ENCODE data around the gene ANXA6. TPM values are rescaled to one million over a fixed set of nuclear protein-coding genes. Genes with fewer than 3 reads are reported as not detected.
A peak's percentile ranks its signal among the peaks of the same experiment; 100 is the strongest.

ANXA6 gene
- total and polyA plus RNA-seq, 2 of the 4 experiments (the other 2 are of a cell fraction): 355 to 610 TPM

DNA sequence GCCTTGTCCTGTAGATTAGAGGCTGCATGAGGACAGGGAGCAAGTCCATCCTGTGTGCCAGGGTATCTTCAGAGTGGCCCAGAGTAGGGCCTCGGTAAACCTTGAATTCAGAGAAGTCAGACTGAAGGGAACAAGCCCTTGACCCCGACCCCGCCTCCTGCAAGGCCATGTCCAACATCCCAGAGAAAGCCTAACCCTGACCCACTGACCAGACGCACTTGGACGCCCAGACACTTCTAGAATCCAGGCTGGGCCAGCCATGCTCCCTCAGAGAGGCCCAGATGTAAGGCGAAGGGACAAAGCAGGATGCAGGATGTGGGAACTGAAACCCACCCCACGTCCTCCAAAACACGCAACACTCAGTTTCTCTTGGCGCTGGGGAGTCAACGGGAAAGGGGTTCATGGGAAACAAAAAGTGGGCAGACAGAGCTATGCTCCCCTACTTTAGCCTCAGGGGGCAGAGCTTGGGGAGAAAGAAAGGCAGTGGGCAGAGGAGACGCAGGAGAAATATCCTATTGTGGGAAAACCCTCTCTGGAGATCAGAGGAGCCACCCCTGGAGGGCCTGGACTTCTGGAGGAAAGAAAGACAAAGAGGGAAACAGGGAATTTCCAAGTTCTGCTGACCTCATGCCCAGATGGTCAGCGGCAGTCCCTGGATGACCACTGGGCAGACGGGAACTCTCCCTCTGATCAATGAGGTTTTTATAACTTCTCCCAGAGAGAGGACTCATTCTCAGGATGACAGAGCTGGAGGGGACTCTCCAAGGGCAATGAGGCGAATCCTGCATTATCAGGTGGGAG is 89.7 kb downstream of the ANXA6 start:
- Histone ChIP-seq H3K4ac (ENCODE audit: low read depth, low read length) (peak overlapping the region; percentile 38), H3K9ac (ENCODE audit: low read depth, low read length) (no peak overlapping the region), H4K8ac (ENCODE audit: low read depth in 2 of 2, low read length in 2 of 2) (peak overlapping the region in 1 of 2 experiments; percentile 20; a peak in 1 of 4 replicates), H3K14ac (replicated peaks; ENCODE audit: low read depth, low read length) (peak overlapping the region; percentile 30), H2BK20ac (ENCODE audit: low read depth, low read length) (peak overlapping the region; percentile 3; the same call in 1 of the 2 replicates), H2BK5ac (ENCODE audit: low read depth, low read length, poor library complexity, severe bottlenecking) (no peak overlapping the region), H3K79me1 (ENCODE audit: low read depth in 1 of 2, low read length in 2 of 2) (peaks cover 53 to 94% of the 10 kb centered on the region in 2 experiments), H3K4me1 (ENCODE audit: control insufficient read depth, insufficient read depth, low read length) (peaks cover 52% of the 10 kb centered on the region), H3K18ac (ENCODE audit: low read depth, low read length) (no peak overlapping the region), H3K4me3 (ENCODE audit: insufficient read depth, low read depth, low read length) (no peak overlapping the region), H3K23ac (ENCODE audit: low read depth, low read length) (no peak overlapping the region), H3K27ac (ENCODE audit: insufficient read depth, low read length) (no peak overlapping the region), H2AFZ (replicated peaks; ENCODE audit: low read length, poor library complexity) (no peak overlapping the region), H3K56ac (ENCODE audit: extremely low read depth, insufficient read depth, low read length) (no peak overlapping the region), H2AK5ac (ENCODE audit: low read depth, low read length) (peak overlapping the region; percentile 91; the same call in 1 of the 2 replicates), H4K20me1 (ENCODE audit: insufficient read depth, low read length) (peaks cover 62% of the 10 kb centered on the region), H2BK15ac (ENCODE audit: low read depth, low read length) (peak overlapping the region; percentile 12; the same call in 1 of the 3 replicates), H4K91ac (ENCODE audit: insufficient read depth, low read depth, low read length) (peak overlapping the region; percentile 16; the same call in 1 of the 2 replicates), H3K36me3 (ENCODE audit: control insufficient read depth, insufficient read depth, low read length) (peaks cover 9% of the 10 kb centered on the region), H3K27me3 (ENCODE audit: control insufficient read depth, insufficient read depth, low read length) (no peaks in the 10 kb centered on the region), H3K9me3 (ENCODE audit: control insufficient read depth, insufficient read depth, low read length) (no peaks in the 10 kb centered on the region), H3K9me1 (ENCODE audit: insufficient read depth, low read length) (peaks cover 65% of the 10 kb centered on the region), H4K5ac (ENCODE audit: low read depth, low read length) (no peak overlapping the region), H3K4me2 (ENCODE audit: low read depth, low read length) (no peak overlapping the region), H2AK9ac (replicated peaks; ENCODE audit: low read depth, low read length, poor library complexity) (peak overlapping the region; percentile 37), H2BK120ac (ENCODE audit: low read depth, low read length) (peak overlapping the region; percentile 47; the same call in 1 of the 2 replicates)
- DNase-seq (peak; percentile 53), ATAC-seq (ENCODE audit: low read depth) (no peak)
- intact Hi-C loops (cut with micrococcal nuclease): no loop called here
- ChIA-PET CTCF (no interaction called here), POLR2A (ENCODE audit: unreplicated experiment) (no interaction called here)
- dilution Hi-C loops (cut with HindIII; ENCODE audit: low sequenced_read_pairs, unreplicated experiment): no loop called here
- TF ChIP-seq MAZ (IDR thresholded peaks at IDR 0.05; ENCODE audit: borderline replicate concordance, low read depth, low read length): no peak
- no peak for TF ChIP-seq BHLHE40 (IDR thresholded peaks at IDR 0.05; ENCODE audit: low read depth, low read length)
- TF ChIP-seq, protein P1, sequence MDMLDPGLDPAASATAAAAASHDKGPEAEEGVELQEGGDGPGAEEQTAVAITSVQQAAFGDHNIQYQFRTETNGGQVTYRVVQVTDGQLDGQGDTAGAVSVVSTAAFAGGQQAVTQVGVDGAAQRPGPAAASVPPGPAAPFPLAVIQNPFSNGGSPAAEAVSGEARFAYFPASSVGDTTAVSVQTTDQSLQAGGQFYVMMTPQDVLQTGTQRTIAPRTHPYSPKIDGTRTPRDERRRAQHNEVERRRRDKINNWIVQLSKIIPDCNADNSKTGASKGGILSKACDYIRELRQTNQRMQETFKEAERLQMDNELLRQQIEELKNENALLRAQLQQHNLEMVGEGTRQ (IDR thresholded peaks at IDR 0.05; ENCODE audit: low read depth, low read length): no peak
- TF ChIP-seq RCOR1 (IDR thresholded peaks at IDR 0.05; ENCODE audit: insufficient replicate concordance, low read length): no peak
- TF ChIP-seq POLR2A (IDR thresholded peaks at IDR 0.05; ENCODE audit: low read depth, low read length): no peak
- no peak for TF ChIP-seq MAFK (IDR thresholded peaks at IDR 0.05; ENCODE audit: low read depth, low read length)
- no peak for TF ChIP-seq RAD21 (IDR thresholded peaks at IDR 0.05; ENCODE audit: low read length)
- TF ChIP-seq, protein P2, sequence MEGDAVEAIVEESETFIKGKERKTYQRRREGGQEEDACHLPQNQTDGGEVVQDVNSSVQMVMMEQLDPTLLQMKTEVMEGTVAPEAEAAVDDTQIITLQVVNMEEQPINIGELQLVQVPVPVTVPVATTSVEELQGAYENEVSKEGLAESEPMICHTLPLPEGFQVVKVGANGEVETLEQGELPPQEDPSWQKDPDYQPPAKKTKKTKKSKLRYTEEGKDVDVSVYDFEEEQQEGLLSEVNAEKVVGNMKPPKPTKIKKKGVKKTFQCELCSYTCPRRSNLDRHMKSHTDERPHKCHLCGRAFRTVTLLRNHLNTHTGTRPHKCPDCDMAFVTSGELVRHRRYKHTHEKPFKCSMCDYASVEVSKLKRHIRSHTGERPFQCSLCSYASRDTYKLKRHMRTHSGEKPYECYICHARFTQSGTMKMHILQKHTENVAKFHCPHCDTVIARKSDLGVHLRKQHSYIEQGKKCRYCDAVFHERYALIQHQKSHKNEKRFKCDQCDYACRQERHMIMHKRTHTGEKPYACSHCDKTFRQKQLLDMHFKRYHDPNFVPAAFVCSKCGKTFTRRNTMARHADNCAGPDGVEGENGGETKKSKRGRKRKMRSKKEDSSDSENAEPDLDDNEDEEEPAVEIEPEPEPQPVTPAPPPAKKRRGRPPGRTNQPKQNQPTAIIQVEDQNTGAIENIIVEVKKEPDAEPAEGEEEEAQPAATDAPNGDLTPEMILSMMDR (conservative IDR thresholded peaks at IDR 0.05; ENCODE audit: low read depth, low read length): no peak
- TF ChIP-seq CHD1 (IDR thresholded peaks at IDR 0.05; ENCODE audit: low read depth, low read length): no peak
- TF ChIP-seq, protein P3, sequence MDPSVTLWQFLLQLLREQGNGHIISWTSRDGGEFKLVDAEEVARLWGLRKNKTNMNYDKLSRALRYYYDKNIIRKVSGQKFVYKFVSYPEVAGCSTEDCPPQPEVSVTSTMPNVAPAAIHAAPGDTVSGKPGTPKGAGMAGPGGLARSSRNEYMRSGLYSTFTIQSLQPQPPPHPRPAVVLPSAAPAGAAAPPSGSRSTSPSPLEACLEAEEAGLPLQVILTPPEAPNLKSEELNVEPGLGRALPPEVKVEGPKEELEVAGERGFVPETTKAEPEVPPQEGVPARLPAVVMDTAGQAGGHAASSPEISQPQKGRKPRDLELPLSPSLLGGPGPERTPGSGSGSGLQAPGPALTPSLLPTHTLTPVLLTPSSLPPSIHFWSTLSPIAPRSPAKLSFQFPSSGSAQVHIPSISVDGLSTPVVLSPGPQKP (IDR thresholded peaks at IDR 0.05; ENCODE audit: borderline replicate concordance, low read depth, low read length): no peak
- in situ Hi-C loops (cut with MboI; ENCODE audit: low sequenced_read_pairs): no loop called here
- BruUV-seq (replicated peaks): no TSS peak
- 97% methylated on average over 6 of the region's 14 CpGs; no CpG with 5 or more reads in 1 of the 2 experiments for WGBS, 2 experiments (ENCODE audit: extremely low coverage in 2 of 2, insufficient read length in 1 of 2)

Measured in IMR-90 (cell line).